GM21786 (cell line): ENCODE results near the gene GTF3C4.

Source experiments
- ATAC-seq: cut with Tn5 transposase; IDR thresholded peaks from one replicate; pipeline ENCODE4 v1.9.1; 2021; ENCODE audit not compliant: unreplicated experiment

The GTF3C4 gene

GRCh38 chr9:132670457-132671391 is at the start of gene GTF3C4:
Gene GTF3C4 (plus strand): TSS chr9:132670464. CDS start chr9:132670599, 135 bp downstream.
- ATAC-seq = peak; percentile 21

GRCh38 chr9:132622159-132622558 is 48.1 kb upstream of the GTF3C4 start:
- no peak for ATAC-seq

- no peak for ATAC-seq
Observed at GRCh38 chr9:132626285-132626684, 44.0 kb upstream of the GTF3C4 start.

- no peak for ATAC-seq
Observed at GRCh38 chr9:132627106-132627505, 43.2 kb upstream of the GTF3C4 start.

- ATAC-seq = no peak
Observed at GRCh38 chr9:132627594-132627993, 42.7 kb upstream of the GTF3C4 start.

GRCh38 chr9:132628746-132629145 is 41.5 kb upstream of the GTF3C4 start:
- ATAC-seq = no peak

- no peak for ATAC-seq
Observed at GRCh38 chr9:132630116-132630515, 40.1 kb upstream of the GTF3C4 start.

- no peak for ATAC-seq
Observed at GRCh38 chr9:132630811-132631210, 39.5 kb upstream of the GTF3C4 start.

GRCh38 chr9:132631280-132631679 is 39.0 kb upstream of the GTF3C4 start:
- no peak for ATAC-seq

- ATAC-seq = no peak
Observed at GRCh38 chr9:132631685-132632084, 38.6 kb upstream of the GTF3C4 start.

GRCh38 chr9:132632413-132633129 is 37.7 kb upstream of the GTF3C4 start:
- no peak for ATAC-seq

GRCh38 chr9:132634327-132634726 is 35.9 kb upstream of the GTF3C4 start:
- ATAC-seq = no peak

- no peak for ATAC-seq
Observed at GRCh38 chr9:132637351-132637750, 32.9 kb upstream of the GTF3C4 start.

- ATAC-seq = no peak
Observed at GRCh38 chr9:132637801-132638200, 32.5 kb upstream of the GTF3C4 start.

GRCh38 chr9:132638240-132638639 is 32.0 kb upstream of the GTF3C4 start:
- no peak for ATAC-seq

- ATAC-seq = no peak
Observed at GRCh38 chr9:132639322-132639721, 30.9 kb upstream of the GTF3C4 start.

- no peak for ATAC-seq
Observed at GRCh38 chr9:132641216-132641615, 29.0 kb upstream of the GTF3C4 start.

- no peak for ATAC-seq
Observed at GRCh38 chr9:132644251-132644650, 26.0 kb upstream of the GTF3C4 start.

- ATAC-seq = no peak
Observed at GRCh38 chr9:132645306-132645705, 25.0 kb upstream of the GTF3C4 start.

GRCh38 chr9:132645711-132646110 is 24.6 kb upstream of the GTF3C4 start:
- no peak for ATAC-seq

- ATAC-seq = no peak
Observed at GRCh38 chr9:132646726-132647125, 23.5 kb upstream of the GTF3C4 start.

- no peak for ATAC-seq
Observed at GRCh38 chr9:132647355-132647754, 22.9 kb upstream of the GTF3C4 start.
